Measurements from ENCODE around the gene MTCL1. TPM values are rescaled to one million over a fixed set of nuclear protein-coding genes. Genes with fewer than 3 reads are reported as not detected.

Gene MTCL1
- total RNA-seq, 1 experiment from 2014 or later: 297 TPM

DNA sequence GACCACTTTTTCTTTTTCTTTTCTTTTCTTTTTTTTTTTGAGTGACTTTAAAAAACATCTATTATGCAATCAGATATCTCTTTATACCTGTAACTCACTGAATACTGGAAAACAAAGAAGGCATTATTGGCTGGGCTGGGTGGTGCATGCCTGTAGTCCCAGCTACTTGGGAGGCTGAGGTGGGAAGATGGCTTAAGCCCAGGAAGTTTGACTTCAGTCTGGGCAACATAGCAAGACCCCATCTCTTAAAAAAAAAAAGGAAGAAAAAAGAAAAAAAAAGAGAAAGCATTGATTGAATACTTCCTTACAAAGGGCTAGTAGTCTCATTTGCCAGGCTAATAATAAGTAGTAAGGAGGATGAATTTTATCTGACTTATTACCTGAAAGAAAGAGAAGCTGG, 2.7 kb upstream of the MTCL1 start:
- peaks cover 33% of the 10 kb centered on the region for H3K4me1 Mint-ChIP-seq (ENCODE audit: low read depth, unreplicated experiment)
- intact Hi-C loops (cut with micrococcal nuclease; ENCODE audit: unreplicated experiment): loop anchor here (5.0 to 10.0 kb wide), 3 partner anchors 50 to 432 kb away; partner anchors contain the start of gene ANKRD12
- TF ChIP-seq, protein P1, sequence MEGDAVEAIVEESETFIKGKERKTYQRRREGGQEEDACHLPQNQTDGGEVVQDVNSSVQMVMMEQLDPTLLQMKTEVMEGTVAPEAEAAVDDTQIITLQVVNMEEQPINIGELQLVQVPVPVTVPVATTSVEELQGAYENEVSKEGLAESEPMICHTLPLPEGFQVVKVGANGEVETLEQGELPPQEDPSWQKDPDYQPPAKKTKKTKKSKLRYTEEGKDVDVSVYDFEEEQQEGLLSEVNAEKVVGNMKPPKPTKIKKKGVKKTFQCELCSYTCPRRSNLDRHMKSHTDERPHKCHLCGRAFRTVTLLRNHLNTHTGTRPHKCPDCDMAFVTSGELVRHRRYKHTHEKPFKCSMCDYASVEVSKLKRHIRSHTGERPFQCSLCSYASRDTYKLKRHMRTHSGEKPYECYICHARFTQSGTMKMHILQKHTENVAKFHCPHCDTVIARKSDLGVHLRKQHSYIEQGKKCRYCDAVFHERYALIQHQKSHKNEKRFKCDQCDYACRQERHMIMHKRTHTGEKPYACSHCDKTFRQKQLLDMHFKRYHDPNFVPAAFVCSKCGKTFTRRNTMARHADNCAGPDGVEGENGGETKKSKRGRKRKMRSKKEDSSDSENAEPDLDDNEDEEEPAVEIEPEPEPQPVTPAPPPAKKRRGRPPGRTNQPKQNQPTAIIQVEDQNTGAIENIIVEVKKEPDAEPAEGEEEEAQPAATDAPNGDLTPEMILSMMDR (IDR thresholded peaks at IDR 0.05; ENCODE audit: unreplicated experiment): no peak
- H3K9me3 Mint-ChIP-seq (ENCODE audit: low read depth, unreplicated experiment): no peaks in the 10 kb centered on the region
- peak overlapping the region; percentile 86 for H3K27ac Mint-ChIP-seq (ENCODE audit: unreplicated experiment)
- H3K36me3 Mint-ChIP-seq (ENCODE audit: insufficient read depth, unreplicated experiment): peaks cover 32% of the 10 kb centered on the region
- CTCF ChIA-PET: no interaction called here
- no peak for DNase-seq
- no TSS peak for BruUV-seq (replicated peaks)
- no peaks in the 10 kb centered on the region for H3K27me3 Mint-ChIP-seq (ENCODE audit: unreplicated experiment)
- peak overlapping the region; percentile 77 for H3K4me3 Mint-ChIP-seq (ENCODE audit: low read depth, unreplicated experiment)

DNA sequence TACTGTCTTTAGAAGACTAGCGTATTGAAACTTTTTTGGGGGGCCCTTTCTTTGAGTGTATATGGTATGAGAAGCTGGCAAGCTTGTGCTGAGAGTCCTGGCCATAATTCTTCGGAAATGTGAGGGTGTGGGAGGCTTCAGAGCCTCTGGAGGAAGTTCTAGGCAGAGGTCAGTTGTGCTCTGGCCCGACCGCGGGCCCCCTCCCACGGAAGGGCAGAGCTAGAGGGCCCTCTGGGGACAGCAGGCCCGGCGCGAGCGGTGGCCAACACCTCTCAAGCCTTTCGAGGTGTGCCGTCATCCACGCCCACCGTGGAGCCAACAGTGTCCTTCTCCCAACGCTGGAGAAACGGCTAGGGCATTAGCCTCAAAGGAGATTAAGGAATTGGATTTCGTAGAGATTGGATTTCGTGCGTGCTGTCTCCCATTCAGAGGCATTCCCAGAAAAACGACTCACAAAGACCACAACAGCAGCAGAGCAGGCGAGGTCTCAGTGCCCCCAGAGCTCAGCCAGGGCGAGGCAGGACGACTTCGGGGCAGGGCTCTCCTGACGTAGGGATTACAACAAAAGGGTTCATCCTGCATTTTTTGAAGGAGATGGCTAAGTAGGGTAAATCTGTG, 2.2 kb upstream of the MTCL1 start:
- H3K9me3 Mint-ChIP-seq (ENCODE audit: low read depth, unreplicated experiment): no peaks in the 10 kb centered on the region
- peak overlapping the region; percentile 77 for H3K4me3 Mint-ChIP-seq (ENCODE audit: low read depth, unreplicated experiment)
- BruUV-seq (replicated peaks): no TSS peak
- H3K27ac Mint-ChIP-seq (ENCODE audit: unreplicated experiment): peak overlapping the region; percentile 86
- peaks cover 37% of the 10 kb centered on the region for H3K36me3 Mint-ChIP-seq (ENCODE audit: insufficient read depth, unreplicated experiment)
- intact Hi-C loops (cut with micrococcal nuclease; ENCODE audit: unreplicated experiment): loop anchor here (5.0 to 10.0 kb wide), 3 partner anchors 51 to 432 kb away; partner anchors contain the start of gene ANKRD12
- CTCF ChIA-PET: interaction anchor here (1.8 kb wide), 1 partner anchor 19 kb away, joined by 6 read pairs; no protein-coding TSS in a partner anchor
- no peaks in the 10 kb centered on the region for H3K27me3 Mint-ChIP-seq (ENCODE audit: unreplicated experiment)
- TF ChIP-seq, protein P1 (IDR thresholded peaks at IDR 0.05; ENCODE audit: unreplicated experiment): no peak
- peaks cover 38% of the 10 kb centered on the region for H3K4me1 Mint-ChIP-seq (ENCODE audit: low read depth, unreplicated experiment)
- peak; percentile 28 for DNase-seq

DNA sequence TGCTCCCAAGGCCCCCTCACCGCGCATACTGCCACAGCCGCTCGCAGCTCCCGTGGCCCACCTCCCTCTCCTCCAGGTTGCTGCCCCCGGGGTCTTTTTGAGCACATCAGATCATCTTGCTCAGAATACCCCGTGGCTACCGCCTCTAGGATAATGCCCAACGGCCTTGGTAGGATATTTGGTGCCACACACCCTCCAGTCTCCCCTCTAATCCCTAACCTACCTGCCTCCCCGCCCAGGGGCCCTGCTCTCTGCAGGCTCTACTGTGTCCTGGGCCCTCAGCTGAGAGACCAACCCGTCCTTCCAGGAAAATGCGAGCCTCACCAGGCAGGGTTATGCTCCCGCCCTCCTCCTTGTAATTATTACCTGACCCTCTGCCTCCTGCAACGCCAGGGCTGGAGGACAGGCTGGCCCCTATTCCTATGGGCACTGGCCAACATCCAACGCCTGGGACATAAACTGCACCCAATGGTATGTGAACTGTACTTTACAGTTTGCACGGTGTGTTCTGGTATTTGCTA, 1.5 kb upstream of the MTCL1 start:
- Mint-ChIP-seq H3K36me3 (ENCODE audit: insufficient read depth, unreplicated experiment) (peaks cover 43% of the 10 kb centered on the region), H3K27me3 (ENCODE audit: unreplicated experiment) (no peaks in the 10 kb centered on the region), H3K4me3 (ENCODE audit: low read depth, unreplicated experiment) (peak overlapping the region; percentile 77), H3K27ac (ENCODE audit: unreplicated experiment) (peak overlapping the region; percentile 86), H3K9me3 (ENCODE audit: low read depth, unreplicated experiment) (no peaks in the 10 kb centered on the region), H3K4me1 (ENCODE audit: low read depth, unreplicated experiment) (peaks cover 45% of the 10 kb centered on the region)
- intact Hi-C loops (cut with micrococcal nuclease; ENCODE audit: unreplicated experiment): loop anchor here (5.0 to 10.0 kb wide), 3 partner anchors 52 to 431 kb away; partner anchors contain the start of gene ANKRD12
- peak; percentile 63 for DNase-seq
- CTCF ChIA-PET: interaction anchor here (1.8 kb wide), 1 partner anchor 18 kb away, joined by 6 read pairs; no protein-coding TSS in a partner anchor
- TF ChIP-seq, protein P1 (IDR thresholded peaks at IDR 0.05; ENCODE audit: unreplicated experiment): no peak
- BruUV-seq (replicated peaks): no TSS peak

DNA sequence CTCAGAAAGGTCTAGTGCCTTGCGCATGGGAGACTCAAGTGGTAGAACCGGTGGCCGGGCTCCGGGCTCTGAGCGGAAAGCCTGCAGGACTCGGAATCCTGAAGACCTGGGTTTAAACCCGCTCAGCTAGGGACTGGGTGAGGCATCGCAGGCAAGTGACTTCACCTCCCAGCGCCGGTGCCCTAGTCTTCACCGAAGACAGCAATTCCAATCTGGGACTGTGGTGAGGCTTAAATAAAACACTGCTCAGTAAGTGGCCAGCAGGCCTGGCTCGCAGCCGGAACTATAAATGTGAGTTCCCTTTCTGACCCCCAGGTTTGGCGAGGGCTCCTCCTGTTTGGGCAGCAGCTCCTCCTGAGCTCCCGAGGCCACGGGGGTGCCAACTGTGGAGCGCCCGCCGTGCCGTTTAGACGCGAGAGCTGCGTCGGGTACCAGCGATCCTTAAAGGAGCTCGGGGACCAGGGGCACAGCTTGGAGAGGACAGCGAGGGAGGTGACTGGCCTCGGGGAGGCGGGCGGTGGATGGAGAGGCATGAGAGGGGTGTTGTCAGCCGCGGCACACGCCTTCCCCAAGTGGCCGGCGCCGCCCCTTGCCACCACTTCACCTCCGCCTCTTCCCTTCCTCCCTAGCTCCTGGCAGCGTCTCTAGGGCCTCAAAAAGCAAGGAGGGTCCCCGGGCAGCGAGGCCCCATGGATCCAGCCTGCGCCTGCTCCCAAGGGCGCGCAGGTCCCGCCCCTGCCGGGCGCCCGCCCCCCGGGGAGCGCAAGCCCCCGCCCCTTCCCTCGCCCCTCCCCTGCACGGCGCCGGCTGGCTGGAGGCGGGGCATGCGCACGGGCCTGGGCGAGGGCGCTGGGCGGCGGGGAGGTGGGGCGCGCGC, 757 bp upstream of the MTCL1 start:
- TF ChIP-seq, protein P1 (IDR thresholded peaks at IDR 0.05; ENCODE audit: unreplicated experiment): no peak
- no peaks in the 10 kb centered on the region for H3K9me3 Mint-ChIP-seq (ENCODE audit: low read depth, unreplicated experiment)
- intact Hi-C loops (cut with micrococcal nuclease; ENCODE audit: unreplicated experiment): loop anchor here (5.0 to 10.0 kb wide), 5 partner anchors 43 to 430 kb away; partner anchors contain the start of gene ANKRD12
- BruUV-seq (replicated peaks): TSS peak; percentile 53
- peaks cover 51% of the 10 kb centered on the region for H3K36me3 Mint-ChIP-seq (ENCODE audit: insufficient read depth, unreplicated experiment)
- peaks cover 49% of the 10 kb centered on the region for H3K4me1 Mint-ChIP-seq (ENCODE audit: low read depth, unreplicated experiment)
- peak overlapping the region; percentile 86 for H3K27ac Mint-ChIP-seq (ENCODE audit: unreplicated experiment)
- CTCF ChIA-PET: interaction anchor here (1.3 to 1.8 kb wide), 2 partner anchors 8 to 17 kb away, joined by 4 to 6 read pairs; no protein-coding TSS in a partner anchor
- H3K27me3 Mint-ChIP-seq (ENCODE audit: unreplicated experiment): no peaks in the 10 kb centered on the region
- peak overlapping the region; percentile 77 for H3K4me3 Mint-ChIP-seq (ENCODE audit: low read depth, unreplicated experiment)
- peak; percentile 98 for DNase-seq

Data from Calu3 (cell line).